Lower leg skin (tissue), 4 donors: Measurements from ENCODE around the gene TMEM272. TPM values are rescaled to one million over a fixed set of nuclear protein-coding genes. Genes with fewer than 3 reads are reported as not detected.

Experiments used
- DNase-seq, 2 donors: peaks; one replicate each; pipeline ENCODE4 v3.0.0-alpha.2; 2019; ENCODE audit warnings: low spot score in 2 of 2
- H3K4me3 ChIP-seq: fragments of 200-600 bp; sonication (generic); 2 replicates; pipeline ENCODE4 v1.5.1; 2017; ENCODE audit warnings: mild to moderate bottlenecking, low read depth; ENCODE audit not compliant: poor library complexity, severe bottlenecking
- POLR2A ChIP-seq, 2 donors: fragments of 450-650 bp; IDR thresholded peaks; one replicate each; pipeline ENCODE4 v1.6.1; 2016 to 2017; ENCODE audit warnings: antibody characterized with exemption in 2 of 2, mild to moderate bottlenecking in 1 of 2, moderate library complexity in 1 of 2
- WGBS, 2 donors: methylation state at CpG; one replicate each; pipeline ENCODE4 v1.1.5; 2018; 5-methylcytosine and 5-hydroxymethylcytosine counted together
- intact Hi-C: fragments of 100-400 bp; cut with DNase I; formaldehyde crosslinking; loops from one replicate; pipeline ENCODE4 v1.15.0; 2023; ENCODE audit warnings: low total_unique reads
- total RNA-seq, 4 donors: library from RNA; depleted of rRNA; stranded (reverse); fragments of >200 nt; gene quantifications; one replicate each; pipeline ENCODE4 v1.1.0, GENCODE V29; 2016
- TF ChIP-seq, protein P1 (sequence below), 3 donors: fragments of 450-650 bp; IDR thresholded peaks; one replicate each; pipeline ENCODE4 v1.5.1; 2016; ENCODE audit warnings: antibody characterized with exemption in 3 of 3, mild to moderate bottlenecking in 3 of 3, moderate library complexity in 2 of 3

TMEM272 gene
- total RNA-seq, 4 donors from 2014 or later, result 0.32 TPM; not detected in 3

DNA sequence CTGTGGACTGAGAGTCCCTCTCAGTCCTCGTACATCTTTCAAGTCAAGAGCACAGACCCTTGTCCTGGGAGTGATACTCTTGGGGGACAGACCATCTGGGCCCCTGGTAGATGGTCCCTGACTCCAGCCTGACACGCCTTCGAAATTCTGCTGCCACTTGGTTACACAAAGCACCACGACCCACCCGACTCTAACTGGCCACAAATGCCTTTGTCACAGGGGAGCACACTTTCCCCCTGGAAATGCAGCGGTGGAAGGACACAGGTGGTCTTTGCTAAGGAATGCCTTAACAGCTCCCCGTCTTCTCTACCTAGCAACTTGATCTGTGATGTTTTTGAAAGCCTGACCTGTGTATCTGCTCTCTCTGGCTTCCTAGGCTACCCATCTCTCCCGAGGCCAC is 27.3 kb downstream of the TMEM272 start:
- TF ChIP-seq POLR2A (IDR thresholded peaks at IDR 0.05), result no peak
- DNase-seq, result no peak
- intact Hi-C loops, result no loop called here
- H3K4me3 ChIP-seq, result no peak overlapping the region
- whole genome bisulfite sequencing, 2 donors, result 84 to 89% methylated on average over 8 of the region's 8 CpGs

DNA sequence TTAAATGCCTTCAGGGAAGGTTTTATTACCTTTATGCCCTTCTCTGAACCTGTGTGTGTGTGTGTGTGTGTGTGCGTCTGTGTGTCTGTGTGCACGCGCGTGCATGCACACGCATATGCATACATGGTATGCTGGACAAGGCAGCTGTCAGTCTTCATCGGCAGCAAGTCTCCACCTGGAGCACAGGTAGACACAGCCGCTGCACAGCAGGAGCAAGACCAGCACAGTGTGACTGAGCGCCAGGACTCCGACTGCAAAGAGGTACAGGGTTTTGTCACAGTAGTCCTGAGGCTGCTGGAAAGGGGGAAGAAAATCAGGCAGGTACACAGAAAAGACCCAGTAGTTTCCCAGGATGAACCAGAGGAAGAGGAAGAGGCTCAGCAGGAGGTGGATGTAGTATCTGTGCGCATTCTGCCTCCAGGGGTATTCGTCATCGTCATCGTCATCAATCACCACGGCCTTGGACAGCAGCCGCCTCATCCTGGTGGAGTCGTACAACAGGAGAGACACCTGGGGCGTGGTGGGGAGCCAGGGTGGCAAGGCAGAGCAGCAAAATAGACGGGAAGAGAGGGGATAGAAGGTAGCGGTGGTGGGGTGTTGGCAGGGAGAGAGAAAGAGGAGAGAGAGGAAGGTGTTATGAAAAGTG is 28.2 kb downstream of the TMEM272 start:
- no peak overlapping the region for H3K4me3 ChIP-seq
- TF ChIP-seq, protein P1, sequence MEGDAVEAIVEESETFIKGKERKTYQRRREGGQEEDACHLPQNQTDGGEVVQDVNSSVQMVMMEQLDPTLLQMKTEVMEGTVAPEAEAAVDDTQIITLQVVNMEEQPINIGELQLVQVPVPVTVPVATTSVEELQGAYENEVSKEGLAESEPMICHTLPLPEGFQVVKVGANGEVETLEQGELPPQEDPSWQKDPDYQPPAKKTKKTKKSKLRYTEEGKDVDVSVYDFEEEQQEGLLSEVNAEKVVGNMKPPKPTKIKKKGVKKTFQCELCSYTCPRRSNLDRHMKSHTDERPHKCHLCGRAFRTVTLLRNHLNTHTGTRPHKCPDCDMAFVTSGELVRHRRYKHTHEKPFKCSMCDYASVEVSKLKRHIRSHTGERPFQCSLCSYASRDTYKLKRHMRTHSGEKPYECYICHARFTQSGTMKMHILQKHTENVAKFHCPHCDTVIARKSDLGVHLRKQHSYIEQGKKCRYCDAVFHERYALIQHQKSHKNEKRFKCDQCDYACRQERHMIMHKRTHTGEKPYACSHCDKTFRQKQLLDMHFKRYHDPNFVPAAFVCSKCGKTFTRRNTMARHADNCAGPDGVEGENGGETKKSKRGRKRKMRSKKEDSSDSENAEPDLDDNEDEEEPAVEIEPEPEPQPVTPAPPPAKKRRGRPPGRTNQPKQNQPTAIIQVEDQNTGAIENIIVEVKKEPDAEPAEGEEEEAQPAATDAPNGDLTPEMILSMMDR (IDR thresholded peaks at IDR 0.05), result no peak
- no peak for TF ChIP-seq POLR2A (IDR thresholded peaks at IDR 0.05)
- intact Hi-C loops, result no loop called here
- DNase-seq, result no peak
- WGBS, 2 donors, result 55 to 58% methylated on average over 19 of the region's 19 CpGs

DNA sequence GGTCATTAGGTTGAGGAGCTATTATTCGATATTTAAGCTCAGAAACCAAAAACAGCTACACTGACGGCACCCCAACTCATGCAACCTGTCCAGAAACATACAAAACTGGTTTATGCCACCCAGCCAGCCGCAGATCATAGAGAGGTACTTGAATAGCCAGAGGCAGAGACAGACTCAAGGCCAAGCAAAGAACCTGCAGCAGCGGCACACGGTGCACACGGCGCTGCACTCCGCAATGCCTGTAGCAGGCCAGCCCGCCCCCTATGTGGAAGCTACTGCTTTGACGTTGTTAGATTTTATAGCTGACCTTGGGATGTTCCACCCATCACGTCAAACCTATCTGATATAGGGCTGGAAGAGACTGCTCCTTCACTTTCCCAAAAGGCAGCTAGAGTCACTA is 29.1 kb downstream of the TMEM272 start:
- no peak overlapping the region for H3K4me3 ChIP-seq
- intact Hi-C loops, result no loop called here
- WGBS, 2 donors, result 56 to 66% methylated on average over 11 of the region's 11 CpGs
- TF ChIP-seq, protein P1 (IDR thresholded peaks at IDR 0.05), result no peak
- TF ChIP-seq POLR2A (IDR thresholded peaks at IDR 0.05), result no peak
- no peak for DNase-seq

DNA sequence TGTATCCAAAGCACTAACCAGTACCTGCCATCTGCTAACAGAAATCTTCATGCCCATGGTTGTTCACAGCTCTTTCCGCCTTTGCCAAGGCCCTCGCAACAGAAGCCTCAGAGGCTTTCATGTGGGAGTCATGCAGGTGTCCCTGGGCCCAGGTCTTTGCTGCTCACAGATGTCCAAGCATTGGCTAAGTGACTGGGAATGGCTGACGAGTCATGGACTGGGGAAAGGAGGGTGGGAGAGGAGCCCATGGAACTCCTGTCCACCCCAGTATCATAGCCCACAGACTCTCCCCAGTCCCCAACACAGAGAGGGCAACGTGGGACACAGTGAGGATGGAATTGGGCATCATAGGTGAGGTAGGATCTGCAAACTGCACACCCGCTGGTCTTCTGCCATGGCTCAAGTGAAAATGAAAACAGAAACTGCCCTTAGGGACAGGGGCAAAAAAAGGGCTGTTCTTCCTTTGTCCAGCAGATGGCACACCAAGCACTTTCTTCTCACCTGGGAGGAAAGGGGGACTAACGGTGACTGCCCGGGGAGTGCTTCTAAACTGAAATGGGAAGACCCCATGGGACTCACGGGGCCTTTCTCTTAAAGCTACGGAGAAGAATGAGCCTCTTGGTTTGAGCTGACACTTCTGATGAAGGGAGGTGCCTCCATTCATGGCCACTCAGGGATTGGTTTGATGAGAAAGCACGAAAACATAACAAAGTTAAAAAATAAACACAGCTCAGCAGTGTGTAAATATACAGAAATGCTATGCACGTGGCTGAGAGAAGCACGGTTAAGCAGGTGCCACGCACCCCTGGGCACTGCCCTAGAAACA is 29.9 kb downstream of the TMEM272 start:
- H3K4me3 ChIP-seq, result no peak overlapping the region
- TF ChIP-seq, protein P1 (IDR thresholded peaks at IDR 0.05), result peak in 1 of 3 donors; percentile 36
- TF ChIP-seq POLR2A (IDR thresholded peaks at IDR 0.05), result no peak
- intact Hi-C loops, result no loop called here
- DNase-seq, result no peak
- WGBS, 2 donors, result 31 to 32% methylated on average over 13 of the region's 13 CpGs

DNA sequence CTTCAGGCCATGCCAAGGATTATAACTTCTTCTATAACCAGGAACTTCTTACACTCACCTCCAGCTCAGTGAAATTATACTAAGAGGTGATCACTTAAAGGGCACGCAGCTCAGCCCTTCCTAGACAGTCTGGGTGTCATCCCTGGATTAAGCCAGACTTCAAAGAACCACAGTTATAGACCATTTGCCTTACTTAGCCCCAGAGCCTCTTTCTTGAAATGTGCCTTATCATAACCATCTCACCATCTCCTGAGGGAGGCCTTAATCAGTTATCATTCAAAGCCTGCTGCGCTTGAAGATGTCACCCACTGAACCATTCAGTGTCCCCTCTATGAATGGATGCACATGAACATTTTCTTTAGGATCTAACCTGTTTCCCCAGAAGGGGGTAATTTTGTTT is 30.9 kb downstream of the TMEM272 start:
- TF ChIP-seq POLR2A (IDR thresholded peaks at IDR 0.05), result no peak
- TF ChIP-seq, protein P1 (IDR thresholded peaks at IDR 0.05), result no peak
- H3K4me3 ChIP-seq, result no peak overlapping the region
- 97 to 100% methylated on average over 2 of the region's 2 CpGs for WGBS, 2 donors
- intact Hi-C loops, result no loop called here
- no peak for DNase-seq

DNA sequence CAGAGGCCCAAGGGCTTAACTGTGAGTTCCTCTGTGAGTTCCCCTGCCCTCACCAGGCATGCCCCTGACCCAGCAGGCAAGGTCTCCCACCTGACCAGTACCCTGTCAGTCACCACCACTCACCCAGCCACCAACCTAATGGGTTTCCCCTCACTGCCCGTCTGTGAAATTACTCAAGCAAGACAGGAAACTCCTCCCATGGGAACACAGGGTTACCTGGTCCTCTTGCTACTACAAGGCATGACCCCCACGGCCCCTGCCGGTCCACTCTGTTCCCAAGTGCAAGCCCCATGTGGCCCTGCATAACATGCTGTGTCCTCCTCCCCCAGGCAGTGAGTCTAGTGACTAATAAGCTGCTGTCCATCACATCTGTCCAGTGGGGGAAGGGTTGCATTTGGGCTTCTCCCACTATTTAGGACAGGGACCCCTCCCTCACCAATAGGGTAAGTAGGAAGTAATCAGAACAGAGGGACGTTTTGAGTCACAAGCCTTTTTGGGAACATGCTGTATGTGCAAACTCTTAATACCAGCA is 33.0 kb downstream of the TMEM272 start:
- DNase-seq, result no peak
- 54 to 75% methylated on average over 4 of the region's 4 CpGs for WGBS, 2 donors
- no peak overlapping the region for H3K4me3 ChIP-seq
- intact Hi-C loops, result no loop called here
- TF ChIP-seq, protein P1 (IDR thresholded peaks at IDR 0.05), result no peak
- TF ChIP-seq POLR2A (IDR thresholded peaks at IDR 0.05), result no peak
